HG02623 (cell line): ENCODE measurements around the gene SOAT1.
"Not testable (repeated sequence)": the region's sequence is repeated elsewhere in the genome, so short reads cannot be mapped to it uniquely, and the experiment has no call there.

Experiments
- ATAC-seq: cut with Tn5 transposase; IDR thresholded peaks from one replicate; pipeline ENCODE4 v1.9.1; 2021; ENCODE audit warnings: moderate library complexity; ENCODE audit not compliant: unreplicated experiment

The SOAT1 gene

GRCh38 chr1:179293340-179294327 lies at the start of gene SOAT1:
SOAT1 (plus strand) TSS chr1:179293797; CDS start chr1:179302685, 8,888 bp downstream.
- ATAC-seq, result peak; percentile 94

GRCh38 chr1:179245426-179245825 lies 48.2 kb upstream of the SOAT1 start:
- not testable (repeated sequence) for ATAC-seq

DNA sequence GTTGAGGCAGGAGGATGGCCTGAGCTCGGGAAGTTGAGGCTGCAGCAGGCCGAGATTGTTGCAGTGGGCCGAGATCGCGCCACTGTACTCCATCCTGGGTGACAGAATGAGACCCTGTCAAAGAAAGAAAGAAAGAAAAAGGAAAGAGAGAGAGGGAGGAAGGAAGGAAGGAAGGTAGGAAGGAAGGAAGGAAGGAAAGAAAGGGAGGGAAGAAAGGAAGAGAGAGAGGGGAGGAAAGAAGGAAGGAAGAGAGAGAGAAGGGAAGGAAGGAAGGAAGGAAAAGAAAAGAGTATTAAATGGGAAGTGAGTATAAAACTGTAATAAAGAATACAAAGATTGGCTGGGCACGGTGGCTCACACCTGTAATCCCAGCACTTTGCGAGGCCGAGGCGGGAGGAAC lies 45.7 kb upstream of the SOAT1 start:
- no peak for ATAC-seq

- no peak for ATAC-seq
These were observed 41.9 kb upstream of the SOAT1 start for GRCh38 chr1:179251675-179252074.

GRCh38 chr1:179252606-179253005 lies 41.0 kb upstream of the SOAT1 start:
- ATAC-seq, result no peak

GRCh38 chr1:179253286-179253972 lies 40.2 kb upstream of the SOAT1 start:
- no peak for ATAC-seq

DNA sequence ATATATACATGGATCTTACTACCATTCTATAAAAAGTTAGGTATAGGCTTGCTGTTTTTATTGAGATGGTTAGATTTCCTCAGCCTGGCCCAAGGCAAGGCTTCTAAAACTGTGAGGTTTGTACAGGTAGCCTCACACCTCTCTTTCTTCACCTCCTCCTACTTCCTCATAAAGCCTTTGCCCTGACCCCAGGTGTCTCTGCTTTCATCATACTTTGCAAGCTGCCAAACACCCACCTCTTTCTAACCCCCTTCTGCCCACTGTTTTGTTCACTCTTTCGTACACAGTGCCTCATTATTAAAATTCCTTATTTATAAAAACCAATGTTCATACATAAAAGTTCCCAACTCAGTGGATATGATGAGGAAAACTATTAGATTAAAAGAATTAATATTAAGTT lies 31.4 kb upstream of the SOAT1 start:
- ATAC-seq, result no peak

GRCh38 chr1:179263121-179263520 lies 30.5 kb upstream of the SOAT1 start:
- no peak for ATAC-seq

GRCh38 chr1:179264507-179264906 lies 29.1 kb upstream of the SOAT1 start:
- ATAC-seq, result no peak

DNA sequence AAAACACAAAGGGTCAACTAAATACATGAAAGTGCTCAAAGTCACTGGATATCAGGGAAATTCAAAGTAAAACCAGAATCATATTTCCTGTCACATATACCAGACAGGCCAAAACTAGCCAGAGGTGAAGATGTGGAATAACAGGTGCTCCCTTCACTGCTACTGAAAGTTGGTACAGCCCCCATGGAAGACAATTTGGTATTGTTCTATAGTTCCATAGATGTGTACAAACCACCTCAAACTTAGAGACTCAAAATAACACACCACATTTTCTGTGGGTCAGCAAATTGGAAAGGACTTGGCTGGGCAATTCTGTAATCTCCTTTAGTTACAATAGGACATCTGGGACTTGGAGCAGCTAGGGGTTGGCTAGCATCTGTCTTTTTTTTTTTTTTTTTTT lies 24.5 kb upstream of the SOAT1 start:
- no peak for ATAC-seq

GRCh38 chr1:179274424-179274823 lies 19.2 kb upstream of the SOAT1 start:
- ATAC-seq, result not testable (repeated sequence)

DNA sequence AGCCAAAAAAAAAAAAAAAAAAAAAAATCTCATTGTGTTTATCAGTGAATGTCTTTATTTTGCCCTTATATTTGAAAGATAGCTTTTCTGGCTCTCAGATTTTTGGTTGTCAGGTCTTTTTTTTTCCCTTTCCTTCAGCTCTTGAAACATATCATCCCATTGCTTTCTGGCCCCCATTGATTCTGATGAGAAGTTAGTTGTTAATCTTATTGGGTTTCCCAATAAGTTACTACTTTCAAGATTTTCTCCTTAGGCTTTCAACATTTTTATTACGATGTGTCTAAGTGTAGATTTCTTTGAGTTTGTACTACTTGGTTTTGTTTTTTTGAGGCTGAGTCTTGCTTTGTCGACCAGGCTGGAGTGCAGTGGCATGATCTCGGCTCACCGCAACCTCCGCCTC lies 14.7 kb upstream of the SOAT1 start:
- ATAC-seq, result no peak

DNA sequence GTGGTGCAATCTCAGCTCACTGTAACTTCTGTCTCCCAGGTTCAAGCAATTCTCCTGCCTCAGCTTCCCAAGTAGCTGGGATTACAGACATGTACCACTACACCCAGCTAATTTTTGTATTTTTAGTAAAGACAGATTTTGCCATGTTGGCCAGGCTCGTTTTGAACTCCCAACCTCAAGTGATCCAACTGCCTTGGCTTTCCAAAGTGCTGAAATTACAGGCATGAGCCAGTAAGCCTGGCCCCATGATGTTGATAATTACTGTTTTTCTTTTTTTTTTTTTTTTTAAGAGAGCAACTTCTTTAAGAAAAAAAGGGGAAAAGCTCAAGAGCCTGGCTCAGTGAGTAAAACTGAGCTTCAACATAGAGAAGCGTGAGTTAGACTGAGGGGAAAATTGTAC lies 9.6 kb upstream of the SOAT1 start:
- no peak for ATAC-seq

DNA sequence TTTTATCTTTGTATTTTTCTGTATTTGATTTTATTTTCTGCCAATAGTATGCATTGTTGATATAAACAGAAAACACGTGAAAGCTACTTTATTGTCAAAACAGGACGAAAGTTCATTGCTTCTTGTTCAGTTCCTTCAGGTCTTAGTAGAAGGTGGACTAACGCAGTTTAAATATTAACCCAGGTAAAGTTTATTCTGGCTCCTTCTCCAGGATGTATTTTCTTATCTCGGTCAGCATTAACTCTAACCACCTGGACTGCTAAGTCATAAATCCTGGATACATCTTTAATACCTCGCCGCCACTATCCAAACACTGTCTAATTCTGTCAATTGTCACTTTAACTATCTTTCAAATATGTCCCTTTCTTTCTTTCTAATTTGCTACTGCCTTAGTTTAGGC lies 5.7 kb upstream of the SOAT1 start:
- no peak for ATAC-seq

GRCh38 chr1:179288977-179289376 lies 4.6 kb upstream of the SOAT1 start:
- no peak for ATAC-seq

DNA sequence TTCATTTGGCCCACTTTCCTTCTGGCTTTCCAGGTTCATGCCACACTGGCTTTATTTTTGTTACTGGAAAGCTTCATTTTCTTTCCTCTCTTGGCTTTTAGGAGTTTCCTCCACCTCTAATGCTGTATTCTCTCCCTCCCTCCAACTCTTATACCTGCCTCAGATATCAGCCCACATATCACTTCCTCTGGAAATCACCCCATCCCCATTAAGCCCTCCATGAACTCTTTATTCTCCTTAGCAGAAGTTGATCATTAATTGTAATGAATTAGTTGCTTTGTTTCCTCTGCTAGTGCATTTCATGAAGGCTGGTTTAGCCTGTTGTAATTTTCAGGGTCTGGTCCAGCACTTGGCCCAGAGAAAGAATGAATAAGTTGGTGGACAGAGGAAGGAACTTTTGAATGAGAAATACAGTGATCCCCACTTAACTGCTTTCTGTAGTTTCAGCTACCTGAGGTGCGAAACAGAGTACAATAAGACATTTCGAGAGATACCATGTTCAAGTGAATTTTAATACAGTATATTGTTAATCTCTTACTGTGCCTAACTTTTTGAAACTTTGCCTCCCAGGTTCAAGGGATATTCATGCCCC lies 1.7 kb downstream of the SOAT1 start:
- no peak for ATAC-seq

DNA sequence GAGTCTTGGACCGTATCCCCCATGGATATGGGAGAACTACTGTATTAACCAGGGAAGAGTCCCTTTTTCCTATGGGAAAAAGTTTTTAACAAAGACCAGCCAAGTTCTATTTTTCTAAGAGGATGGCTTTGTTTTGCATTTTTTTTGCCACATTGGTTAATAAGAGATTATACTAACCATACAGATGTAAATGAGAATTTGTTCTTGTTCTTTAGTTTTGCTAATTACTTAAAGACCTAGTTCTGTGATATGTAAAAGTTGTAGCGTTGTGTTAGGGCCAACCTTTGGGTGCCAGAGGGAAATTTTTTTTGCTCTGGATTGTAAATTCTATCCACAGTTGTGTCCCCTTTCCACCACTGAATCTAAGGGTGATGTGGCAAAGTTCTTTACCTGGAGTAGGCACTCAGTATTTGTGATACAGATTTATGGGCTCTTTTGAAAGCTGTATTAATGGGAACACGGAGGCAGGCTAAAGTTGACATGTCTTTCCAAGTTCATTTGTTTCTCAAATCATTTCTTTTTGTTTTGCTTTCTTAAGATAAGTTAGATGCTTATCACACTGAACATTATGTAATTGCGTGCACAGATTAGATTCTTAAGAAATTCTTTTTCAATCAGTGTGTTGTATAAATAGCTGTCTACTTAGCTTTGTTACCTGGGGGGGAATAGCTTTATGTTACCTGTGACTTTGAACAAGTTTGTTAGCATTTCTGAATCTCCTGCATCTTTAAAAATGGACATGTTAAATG lies 2.9 kb downstream of the SOAT1 start:
- no peak for ATAC-seq

DNA sequence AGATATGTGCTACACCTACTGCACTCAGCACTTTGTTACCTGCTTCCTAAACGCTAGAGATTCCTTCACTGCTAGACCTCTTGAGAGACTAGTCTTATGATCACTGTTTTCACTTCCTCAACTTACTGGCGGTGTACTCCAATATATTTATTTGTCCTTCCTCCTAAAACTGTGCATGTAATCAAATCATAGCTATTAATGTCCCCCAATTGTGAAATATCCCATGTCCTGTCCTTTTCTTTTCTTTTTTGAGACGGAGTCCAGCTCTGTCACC lies 3.4 kb downstream of the SOAT1 start:
- ATAC-seq, result no peak

DNA sequence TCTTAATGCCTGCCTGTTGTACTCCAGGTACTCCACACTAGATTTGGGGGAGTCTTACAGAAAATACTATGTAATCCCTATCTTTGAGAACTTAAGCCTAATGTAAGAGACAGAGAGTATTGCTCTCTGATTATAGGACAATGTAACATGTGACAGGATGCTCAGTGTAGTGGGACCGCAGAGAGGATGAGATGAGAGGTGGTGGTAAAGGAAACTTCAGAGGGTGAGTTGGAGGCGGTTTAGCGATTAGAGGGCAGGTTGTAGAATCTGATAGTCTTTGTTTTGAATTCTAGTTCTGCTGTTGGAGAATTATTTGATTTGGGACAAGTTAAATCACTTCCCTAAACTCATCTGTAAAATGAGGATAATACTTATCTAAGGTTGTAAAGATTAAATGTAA lies 5.4 kb downstream of the SOAT1 start:
- ATAC-seq, result peak; percentile 92

DNA sequence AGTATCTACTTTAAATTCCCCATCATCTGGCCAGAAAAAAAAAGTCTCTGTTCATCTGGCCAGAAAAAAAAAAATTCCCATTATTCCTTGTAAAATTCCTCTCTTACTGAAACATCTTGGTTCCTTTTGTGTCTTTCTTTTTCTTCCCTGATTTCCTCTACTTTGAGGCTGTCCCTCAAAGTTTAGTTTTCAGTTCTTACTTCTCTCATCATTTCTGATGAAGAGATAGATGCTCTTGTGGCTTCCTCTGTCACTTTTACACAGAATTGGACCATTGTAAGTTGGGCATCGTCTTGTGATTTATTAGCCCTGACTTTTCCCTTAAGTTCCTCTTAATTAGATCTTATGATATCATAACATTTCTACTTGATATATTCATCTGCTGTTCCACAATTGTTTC lies 6.5 kb downstream of the SOAT1 start:
- ATAC-seq, result no peak

DNA sequence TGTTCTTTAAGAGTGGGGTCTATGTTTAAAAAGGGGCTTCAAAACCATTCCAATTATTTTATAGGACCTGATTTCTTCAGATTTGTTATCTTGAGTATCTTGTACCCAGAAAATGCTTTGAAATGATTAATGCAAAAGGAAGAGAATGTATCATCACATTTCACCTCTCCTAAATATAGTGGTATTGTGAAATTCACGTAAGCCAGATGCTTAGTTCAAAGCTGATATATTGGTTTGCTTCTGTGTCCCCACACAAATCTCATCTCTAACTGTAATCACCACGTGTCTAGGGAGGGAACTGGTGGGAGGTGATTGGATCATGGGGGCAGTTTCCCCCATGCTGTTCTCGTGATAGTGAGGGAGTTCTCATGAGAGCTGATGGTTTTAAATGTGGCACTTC lies 8.5 kb downstream of the SOAT1 start:
- ATAC-seq, result no peak
